Measurements from ENCODE around the gene FHL2.
A peak's percentile ranks its signal among the peaks of the same experiment; 100 is the strongest.

Gene FHL2

GRCh38 chr2:105421053-105421452 lies 22.2 kb upstream of the FHL2 start:
- DNase-seq: no peak

- no peak for DNase-seq
Measured at GRCh38 chr2:105418522-105418921, 19.7 kb upstream of the FHL2 start.

GRCh38 chr2:105417857-105418436 lies 19.1 kb upstream of the FHL2 start:
- DNase-seq: no peak

- no peak for DNase-seq
Measured at GRCh38 chr2:105416156-105416555, 17.3 kb upstream of the FHL2 start.

GRCh38 chr2:105415007-105415406 lies 16.2 kb upstream of the FHL2 start:
- no peak for DNase-seq

GRCh38 chr2:105413206-105413605 lies 14.4 kb upstream of the FHL2 start:
- DNase-seq: no peak

- no peak for DNase-seq
Measured at GRCh38 chr2:105412584-105412983, 13.7 kb upstream of the FHL2 start.

- no peak for DNase-seq
Measured at GRCh38 chr2:105411720-105412407, 13.0 kb upstream of the FHL2 start.

- DNase-seq: no peak
Measured at GRCh38 chr2:105410554-105410953, 11.7 kb upstream of the FHL2 start.

- DNase-seq: no peak
Measured at GRCh38 chr2:105409717-105410116, 10.9 kb upstream of the FHL2 start.

GRCh38 chr2:105407946-105408743 lies 9.3 kb upstream of the FHL2 start:
- DNase-seq: no peak

GRCh38 chr2:105406221-105406620 lies 7.4 kb upstream of the FHL2 start:
- DNase-seq: no peak

GRCh38 chr2:105405291-105405690 lies 6.4 kb upstream of the FHL2 start:
- DNase-seq: no peak

GRCh38 chr2:105404736-105405135 lies 5.9 kb upstream of the FHL2 start:
- DNase-seq: no peak

- DNase-seq: peak in 1 of 2 experiments; percentile 52
Measured at GRCh38 chr2:105403783-105404698, 5.2 kb upstream of the FHL2 start.

GRCh38 chr2:105403241-105403782 lies 4.5 kb upstream of the FHL2 start:
- DNase-seq: no peak

- no peak for DNase-seq
Measured at GRCh38 chr2:105402809-105403208, 4.0 kb upstream of the FHL2 start.

GRCh38 chr2:105401867-105402266 lies 3.0 kb upstream of the FHL2 start:
- no peak for DNase-seq

GRCh38 chr2:105400138-105400540 lies 1.3 kb upstream of the FHL2 start:
- DNase-seq: no peak

GRCh38 chr2:105399207-105399861 lies 483 bp upstream of the FHL2 start:
- DNase-seq: no peak

GRCh38 chr2:105397953-105398335 lies 907 bp downstream of the FHL2 start:
- peak in 1 of 2 experiments; percentile 3 for DNase-seq

Measured in SHP77 (cell line).